Vagina (tissue), 2 donors: ENCODE measurements around the gene FOXC2. TPM values are rescaled to one million over a fixed set of nuclear protein-coding genes. Genes with fewer than 3 reads are reported as not detected.

Source experiments
- DNase-seq, 2 donors: peaks; one replicate each; pipeline ENCODE4 v3.0.0-alpha.2; 2017; ENCODE audit errors: extremely low spot score in 2 of 2
- H3K27ac ChIP-seq: fragments of 200-600 bp; sonication (generic); one replicate; pipeline ENCODE4 v1.5.1; 2019
- H3K27me3 ChIP-seq: fragments of 200-600 bp; sonication (generic); one replicate; pipeline ENCODE4 v1.5.1; 2019
- H3K36me3 ChIP-seq, 2 donors: fragments of 200-600 bp; sonication (generic); one replicate each; pipeline ENCODE4 v1.5.1; 2017 to 2019
- H3K4me1 ChIP-seq: fragments of 200-600 bp; sonication (generic); one replicate; pipeline ENCODE4 v1.5.1; 2019
- H3K4me3 ChIP-seq, 2 donors: fragments of 200-600 bp; sonication (generic); 1 replicate in 1 of 2; 2 replicates in 1 of 2; pipeline ENCODE4 v1.5.1; 2016 to 2019
- H3K9me3 ChIP-seq: fragments of 200-600 bp; sonication (generic); one replicate; pipeline ENCODE4 v1.5.1; 2019
- CTCF ChIP-seq, 3 experiments: fragments of 450-650 bp in 2 of 3; fragments of 200-600 bp in 1 of 3; sonication (generic) in 1 of 3; IDR thresholded peaks; one replicate each; pipeline ENCODE4 v1.5.1; 2017 to 2019; ENCODE audit warnings: antibody characterized with exemption in 3 of 3, mild to moderate bottlenecking in 2 of 3, moderate library complexity in 2 of 3
- POLR2A ChIP-seq, 2 donors: fragments of 450-650 bp; IDR thresholded peaks; one replicate each; pipeline ENCODE4 v1.6.1; 2017; ENCODE audit warnings: antibody characterized with exemption in 2 of 2, mild to moderate bottlenecking in 2 of 2, moderate library complexity in 2 of 2
- POLR2AphosphoS5 ChIP-seq, 2 donors: sonication (generic); formaldehyde crosslinking; IDR thresholded peaks; one replicate each; pipeline ENCODE4 v1.9.0; 2017; ENCODE audit warnings: antibody characterized with exemption in 2 of 2, mild to moderate bottlenecking in 2 of 2, low read depth in 1 of 2; ENCODE audit not compliant: insufficient read depth in 1 of 2
- intact Hi-C: fragments of 100-400 bp; cut with DNase I; formaldehyde crosslinking; loops from one replicate; pipeline ENCODE4 v1.15.1; 2023
- total RNA-seq: library from RNA; depleted of rRNA; stranded (reverse); fragments of >200 nt; gene quantifications from one replicate; pipeline ENCODE4 v1.2.3, GENCODE V29; 2016

The FOXC2 gene
- total RNA-seq, 1 donor from 2014 or later: 2.7 TPM

DNA sequence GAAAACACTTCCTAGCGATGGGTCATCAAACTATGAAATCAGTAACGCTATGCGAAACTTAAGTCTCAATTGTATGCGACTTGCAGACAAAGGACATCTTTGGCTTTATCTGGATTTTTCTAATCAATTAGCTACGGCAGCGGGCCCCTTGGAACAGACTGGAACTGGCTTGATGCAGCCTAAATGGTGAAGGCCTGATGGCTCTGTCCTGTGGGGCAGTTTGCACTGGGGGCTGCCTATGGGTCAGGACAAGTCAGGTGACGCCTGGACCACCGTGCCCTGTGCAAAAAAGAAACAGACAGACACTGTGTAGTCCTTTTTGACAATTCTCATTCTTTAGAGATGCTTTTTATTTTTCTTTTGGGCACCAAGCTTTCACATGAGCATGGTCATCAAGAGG, 33.6 kb upstream of the FOXC2 start:
- Histone ChIP-seq H3K4me3 (no peak overlapping the region), H3K27ac (no peak overlapping the region), H3K4me1 (no peaks in the 10 kb centered on the region), H3K27me3 (no peaks in the 10 kb centered on the region), H3K36me3 (peaks cover 0 to 8% of the 10 kb centered on the region in 2 donors), H3K9me3 (no peaks in the 10 kb centered on the region)
- DNase-seq: no peak
- TF ChIP-seq CTCF (IDR thresholded peaks at IDR 0.05) (no peak), POLR2AphosphoS5 (IDR thresholded peaks at IDR 0.05; ENCODE audit: insufficient read depth in 1 of 2, low read depth in 1 of 2) (no peak), POLR2A (IDR thresholded peaks at IDR 0.05) (no peak)
- intact Hi-C loops: no loop called here

- TF ChIP-seq CTCF (IDR thresholded peaks at IDR 0.05) (no peak), POLR2AphosphoS5 (IDR thresholded peaks at IDR 0.05; ENCODE audit: insufficient read depth in 1 of 2, low read depth in 1 of 2) (no peak)
- no peak overlapping the region for H3K4me3 ChIP-seq
- no peaks in the 10 kb centered on the region for H3K9me3 ChIP-seq
- H3K4me1 ChIP-seq: no peaks in the 10 kb centered on the region
- H3K27me3 ChIP-seq: no peaks in the 10 kb centered on the region
- no peak for DNase-seq
- peaks cover 0 to 16% of the 10 kb centered on the region in 2 donors for H3K36me3 ChIP-seq
- intact Hi-C loops: no loop called here
- no peak overlapping the region for H3K27ac ChIP-seq
These were observed 32.8 kb upstream of the FOXC2 start for GRCh38 chr16:86533767-86534351.

GRCh38 chr16:86534779-86535615, 31.6 kb upstream of the FOXC2 start:
- intact Hi-C loops: no loop called here
- H3K36me3 ChIP-seq: peaks cover 0 to 28% of the 10 kb centered on the region in 2 donors
- DNase-seq: no peak
- no peak overlapping the region for H3K4me3 ChIP-seq
- no peaks in the 10 kb centered on the region for H3K4me1 ChIP-seq
- H3K9me3 ChIP-seq: no peaks in the 10 kb centered on the region
- TF ChIP-seq CTCF (IDR thresholded peaks at IDR 0.05) (no peak), POLR2AphosphoS5 (IDR thresholded peaks at IDR 0.05; ENCODE audit: insufficient read depth in 1 of 2, low read depth in 1 of 2) (no peak), POLR2A (IDR thresholded peaks at IDR 0.05) (no peak)
- H3K27ac ChIP-seq: no peak overlapping the region
- no peaks in the 10 kb centered on the region for H3K27me3 ChIP-seq

- intact Hi-C loops: no loop called here
- Histone ChIP-seq H3K27ac (no peak overlapping the region), H3K36me3 (peaks cover 0 to 43% of the 10 kb centered on the region in 2 donors), H3K9me3 (no peaks in the 10 kb centered on the region), H3K4me3 (no peak overlapping the region), H3K4me1 (no peaks in the 10 kb centered on the region), H3K27me3 (no peaks in the 10 kb centered on the region)
- DNase-seq: no peak
- TF ChIP-seq POLR2AphosphoS5 (IDR thresholded peaks at IDR 0.05; ENCODE audit: insufficient read depth in 1 of 2, low read depth in 1 of 2): no peak
- TF ChIP-seq POLR2A (IDR thresholded peaks at IDR 0.05): no peak
- TF ChIP-seq CTCF (IDR thresholded peaks at IDR 0.05): no peak
These were observed 30.0 kb upstream of the FOXC2 start for GRCh38 chr16:86536621-86537020.

- TF ChIP-seq POLR2A (IDR thresholded peaks at IDR 0.05): no peak
- TF ChIP-seq POLR2AphosphoS5 (IDR thresholded peaks at IDR 0.05; ENCODE audit: insufficient read depth in 1 of 2, low read depth in 1 of 2): no peak
- no peak for TF ChIP-seq CTCF (IDR thresholded peaks at IDR 0.05)
- H3K4me1 ChIP-seq: no peaks in the 10 kb centered on the region
- no peak overlapping the region for H3K4me3 ChIP-seq
- H3K9me3 ChIP-seq: no peaks in the 10 kb centered on the region
- no peaks in the 10 kb centered on the region for H3K27me3 ChIP-seq
- H3K36me3 ChIP-seq: peaks cover 0 to 52% of the 10 kb centered on the region in 2 donors
- intact Hi-C loops: no loop called here
- DNase-seq: no peak
- H3K27ac ChIP-seq: no peak overlapping the region
These were observed 29.1 kb upstream of the FOXC2 start for GRCh38 chr16:86537486-86537885.
